Ovary (tissue), 3 donors: ENCODE results near the gene SLIT3.

Experiments used
- CTCF ChIP-seq, 3 donors: fragments of 450-650 bp in 2 of 3; fragments of 200-600 bp in 1 of 3; IDR thresholded peaks; one replicate each; pipeline versions ENCODE4 v1.5.1 to v1.8.0; 2016 to 2022; ENCODE audit warnings: antibody characterized with exemption in 3 of 3, mild to moderate bottlenecking in 1 of 3
- POLR2A ChIP-seq: fragments of 450-650 bp; IDR thresholded peaks from one replicate; pipeline ENCODE4 v1.6.1; 2017; ENCODE audit warnings: antibody characterized with exemption, mild to moderate bottlenecking, moderate library complexity
- donor health status: DM: no; HTN: no; CAD: no.

DNA sequence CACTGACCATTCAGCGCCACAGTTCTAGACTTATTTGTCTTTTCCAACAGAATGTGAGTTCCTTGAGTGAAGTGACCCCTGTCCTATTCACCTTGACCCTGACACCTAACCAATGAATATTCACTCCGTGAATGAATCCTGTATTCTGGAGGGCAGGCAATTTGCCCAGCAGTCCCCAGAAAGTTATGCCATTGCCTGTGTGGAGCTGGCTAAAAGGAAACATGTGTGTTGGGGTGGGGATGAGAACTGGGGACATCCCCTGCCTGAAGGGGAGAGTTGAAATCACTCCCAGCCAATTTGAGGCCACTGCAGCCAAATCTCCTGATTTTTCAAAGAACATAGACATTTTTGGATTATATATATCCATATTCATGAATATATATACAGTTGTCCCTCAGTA, 199.0 kb downstream of the SLIT3 start:
- TF ChIP-seq CTCF (IDR thresholded peaks at IDR 0.05), result no peak
- no peak for TF ChIP-seq POLR2A
